ENCODE measurements around the gene PRMT9. TPM values are rescaled to one million over a fixed set of nuclear protein-coding genes. Genes with fewer than 3 reads are reported as not detected.
A peak's percentile ranks its signal among the peaks of the same experiment; 100 is the strongest.

The PRMT9 gene
- total and polyA plus RNA-seq, 2 experiments from 2014 or later = 6.0 to 8.6 TPM

DNA sequence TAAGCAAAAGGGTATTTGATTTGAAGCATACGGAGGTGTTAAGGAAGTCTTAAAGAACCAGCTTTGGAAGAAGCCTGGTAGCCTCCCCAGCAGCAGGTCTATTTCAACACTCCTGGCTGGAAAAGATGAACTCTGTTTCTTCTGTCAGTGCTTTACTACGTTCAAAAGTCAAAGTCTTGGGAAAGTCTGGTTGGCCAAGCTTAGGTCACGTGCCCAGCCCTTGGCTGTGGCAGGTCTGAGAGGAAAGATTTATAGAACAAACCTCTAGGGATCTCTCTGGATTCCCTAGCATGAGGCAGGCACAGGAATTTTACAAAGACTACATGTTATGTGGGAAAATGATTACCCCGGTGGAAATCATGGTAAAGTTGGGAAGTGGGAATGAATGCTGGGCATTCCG is 39.4 kb upstream of the PRMT9 start:
- no peak overlapping the region for H3K4me2 ChIP-seq (ENCODE audit: unreplicated experiment)
- TF ChIP-seq EZH2phosphoT487 (IDR thresholded peaks at IDR 0.05; ENCODE audit: insufficient read depth, low read depth) = no peak
- TF ChIP-seq EZH2 (IDR thresholded peaks at IDR 0.05; ENCODE audit: insufficient read depth, poor library complexity, severe bottlenecking) = no peak
- H3K9ac ChIP-seq = no peak overlapping the region
- peaks cover 24% of the 10 kb centered on the region for H3F3A ChIP-seq (ENCODE audit: insufficient read depth)
- in situ Hi-C loops (cut with MboI) = no loop called here
- WGBS, 2 experiments (ENCODE audit: low coverage in 1 of 2, low lambda C conversion rate in 2 of 2, missing lambda C conversion rate in 2 of 2) = 54 to 65% methylated on average over 5 of the region's 5 CpGs
- no peaks in the 10 kb centered on the region for H3K36me3 ChIP-seq (ENCODE audit: low read depth)
- no peaks in the 10 kb centered on the region for H3K27me3 ChIP-seq (replicated peaks; ENCODE audit: insufficient read depth)
- peak; percentile 17 for DNase-seq
- H3K9me3 ChIP-seq (ENCODE audit: low read depth) = no peaks in the 10 kb centered on the region
- no peaks in the 10 kb centered on the region for H3K9me2 ChIP-seq (ENCODE audit: insufficient read depth)
- H4K20me1 ChIP-seq (ENCODE audit: insufficient read depth) = no peaks in the 10 kb centered on the region
- H3K79me2 ChIP-seq (ENCODE audit: insufficient read depth) = no peaks in the 10 kb centered on the region
- H3K27ac ChIP-seq = no peak overlapping the region
- peaks cover 6% of the 10 kb centered on the region for H3K4me1 ChIP-seq (ENCODE audit: insufficient read depth)
- H3K4me3 ChIP-seq = no peak overlapping the region
- no peak overlapping the region for H2AFZ ChIP-seq

DNA sequence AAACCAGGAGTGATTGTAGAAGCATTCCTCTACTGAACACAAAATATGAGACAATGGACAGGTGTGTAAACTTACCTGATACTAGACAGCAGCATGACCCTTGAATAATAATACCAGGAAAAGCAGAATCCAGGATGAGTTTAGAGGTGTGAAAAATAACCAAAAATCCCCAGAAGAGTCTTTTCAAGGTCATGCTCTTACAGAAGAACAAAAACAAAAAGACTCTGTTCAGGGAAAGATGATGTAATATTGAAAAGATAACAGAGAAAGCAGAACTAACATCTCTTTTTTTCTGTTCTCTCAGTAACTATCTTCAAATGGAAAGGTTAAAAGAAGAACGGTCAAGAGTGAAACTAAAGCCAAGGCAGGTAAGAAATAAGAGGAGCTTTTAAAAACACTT is 33.9 kb upstream of the PRMT9 start:
- Histone ChIP-seq H3K27ac (no peak overlapping the region), H3K4me3 (no peak overlapping the region), H3K4me2 (ENCODE audit: unreplicated experiment) (no peak overlapping the region), H3K4me1 (ENCODE audit: insufficient read depth) (peaks cover 9% of the 10 kb centered on the region), H3K9me3 (ENCODE audit: low read depth) (no peaks in the 10 kb centered on the region), H3K36me3 (ENCODE audit: low read depth) (no peaks in the 10 kb centered on the region), H3F3A (ENCODE audit: insufficient read depth) (peaks cover 12% of the 10 kb centered on the region; the same call in 1 of the 2 replicates), H4K20me1 (ENCODE audit: insufficient read depth) (no peaks in the 10 kb centered on the region), H3K9me2 (ENCODE audit: insufficient read depth) (no peaks in the 10 kb centered on the region), H3K9ac (no peak overlapping the region), H3K27me3 (replicated peaks; ENCODE audit: insufficient read depth) (no peaks in the 10 kb centered on the region), H2AFZ (no peak overlapping the region), H3K79me2 (ENCODE audit: insufficient read depth) (no peaks in the 10 kb centered on the region)
- in situ Hi-C loops (cut with MboI) = no loop called here
- DNase-seq = no peak
- TF ChIP-seq EZH2 (IDR thresholded peaks at IDR 0.05; ENCODE audit: insufficient read depth, poor library complexity, severe bottlenecking) (no peak), EZH2phosphoT487 (IDR thresholded peaks at IDR 0.05; ENCODE audit: insufficient read depth, low read depth) (no peak)
- 88 to 92% methylated on average over 1 of the region's 1 CpG for WGBS, 2 experiments (ENCODE audit: low coverage in 1 of 2, low lambda C conversion rate in 2 of 2, missing lambda C conversion rate in 2 of 2)

DNA sequence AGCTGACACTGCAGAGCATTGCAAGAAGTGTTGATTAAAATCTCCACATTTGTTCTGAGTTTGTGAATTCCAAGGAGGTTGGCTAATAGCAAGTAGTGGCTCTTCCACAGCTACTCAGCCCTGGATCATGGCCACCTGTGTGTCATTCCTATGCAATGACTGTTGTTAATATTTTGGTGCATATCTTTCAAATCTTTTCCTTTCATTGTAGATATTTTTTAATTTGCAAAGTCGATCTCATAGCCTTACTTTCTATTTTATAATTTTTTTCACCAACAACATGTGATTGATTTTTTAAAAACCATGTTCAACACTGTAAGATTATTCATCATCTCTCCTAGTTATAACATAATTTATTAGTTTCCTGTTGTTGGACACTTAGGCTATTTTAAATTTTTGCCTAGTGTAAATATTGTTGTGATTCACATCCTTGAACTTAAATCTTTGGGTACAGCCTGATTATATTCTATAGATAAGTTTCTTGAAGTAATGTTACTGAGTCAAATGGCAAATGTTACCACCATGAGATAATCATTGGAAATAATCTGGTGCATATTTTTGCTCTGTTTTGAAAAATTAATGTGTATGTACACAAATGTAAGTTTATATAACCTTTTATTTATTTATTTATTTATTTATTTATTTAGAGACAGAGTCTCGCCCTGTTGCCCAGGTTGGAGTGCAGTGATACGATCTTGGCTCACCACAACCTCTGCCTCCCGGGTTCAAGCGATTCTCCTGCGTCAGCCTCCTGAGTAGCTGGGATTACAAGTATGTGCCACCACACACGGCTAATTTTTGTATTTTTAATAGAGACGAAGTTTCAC is 30.8 kb upstream of the PRMT9 start:
- H3K4me1 ChIP-seq (ENCODE audit: insufficient read depth) = peaks cover 9% of the 10 kb centered on the region
- no peak overlapping the region for H3K9ac ChIP-seq
- H3K9me3 ChIP-seq (ENCODE audit: low read depth) = no peaks in the 10 kb centered on the region
- peak overlapping the region; percentile 57 for H3K4me2 ChIP-seq (ENCODE audit: unreplicated experiment)
- 82 to 85% methylated on average over 8 of the region's 8 CpGs for WGBS, 2 experiments (ENCODE audit: low coverage in 1 of 2, low lambda C conversion rate in 2 of 2, missing lambda C conversion rate in 2 of 2)
- no peaks in the 10 kb centered on the region for H3K27me3 ChIP-seq (replicated peaks; ENCODE audit: insufficient read depth)
- peaks cover 12% of the 10 kb centered on the region; the same call in 1 of the 2 replicates for H3F3A ChIP-seq (ENCODE audit: insufficient read depth)
- TF ChIP-seq EZH2 (IDR thresholded peaks at IDR 0.05; ENCODE audit: insufficient read depth, poor library complexity, severe bottlenecking) (no peak), EZH2phosphoT487 (IDR thresholded peaks at IDR 0.05; ENCODE audit: insufficient read depth, low read depth) (no peak)
- no peaks in the 10 kb centered on the region for H3K79me2 ChIP-seq (ENCODE audit: insufficient read depth)
- H3K9me2 ChIP-seq (ENCODE audit: insufficient read depth) = no peaks in the 10 kb centered on the region
- H4K20me1 ChIP-seq (ENCODE audit: insufficient read depth) = no peaks in the 10 kb centered on the region
- peak overlapping the region; percentile 35 for H3K4me3 ChIP-seq
- no peaks in the 10 kb centered on the region for H3K36me3 ChIP-seq (ENCODE audit: low read depth)
- peak; percentile 92 for DNase-seq
- in situ Hi-C loops (cut with MboI) = no loop called here
- 0 out of 2 replicates have a peak overlapping the region, but pooled peaks have one; percentile 13 for H3K27ac ChIP-seq
- no peak overlapping the region for H2AFZ ChIP-seq

DNA sequence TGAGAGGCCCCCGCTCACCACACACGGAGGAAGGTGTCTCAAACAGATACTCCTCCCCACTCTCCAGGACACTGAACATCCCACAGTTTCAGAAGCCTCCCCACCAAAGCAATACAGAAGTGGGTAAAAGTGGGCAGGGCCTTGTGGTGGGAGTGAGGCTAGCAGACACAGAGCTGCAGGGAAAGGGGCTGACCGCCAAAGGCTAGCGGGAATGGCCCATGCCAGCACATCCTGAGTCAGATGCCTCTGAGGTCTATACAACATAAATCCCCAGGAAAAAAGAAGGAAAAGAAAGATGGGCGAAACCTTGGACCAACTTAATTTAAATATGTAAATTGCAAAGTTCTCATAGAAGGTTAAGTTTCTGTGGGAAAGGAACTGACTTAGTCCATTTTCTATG is 26.0 kb upstream of the PRMT9 start:
- H3K36me3 ChIP-seq (ENCODE audit: low read depth) = no peaks in the 10 kb centered on the region
- H3K79me2 ChIP-seq (ENCODE audit: insufficient read depth) = no peaks in the 10 kb centered on the region
- H3K9me3 ChIP-seq (ENCODE audit: low read depth) = no peaks in the 10 kb centered on the region
- H3K27ac ChIP-seq = no peak overlapping the region
- in situ Hi-C loops (cut with MboI) = loop anchor here (5.0 kb wide), 1 partner anchor 157 kb away; no protein-coding TSS in a partner anchor
- peaks cover 9% of the 10 kb centered on the region for H3K4me1 ChIP-seq (ENCODE audit: insufficient read depth)
- H3K4me3 ChIP-seq = no peak overlapping the region
- peaks cover 12% of the 10 kb centered on the region; the same call in 1 of the 2 replicates for H3F3A ChIP-seq (ENCODE audit: insufficient read depth)
- H4K20me1 ChIP-seq (ENCODE audit: insufficient read depth) = no peaks in the 10 kb centered on the region
- 89 to 96% methylated on average over 5 of the region's 5 CpGs for WGBS, 2 experiments (ENCODE audit: low coverage in 1 of 2, low lambda C conversion rate in 2 of 2, missing lambda C conversion rate in 2 of 2)
- H3K27me3 ChIP-seq (replicated peaks; ENCODE audit: insufficient read depth) = no peaks in the 10 kb centered on the region
- H2AFZ ChIP-seq = no peak overlapping the region
- no peaks in the 10 kb centered on the region for H3K9me2 ChIP-seq (ENCODE audit: insufficient read depth)
- no peak for TF ChIP-seq EZH2 (IDR thresholded peaks at IDR 0.05; ENCODE audit: insufficient read depth, poor library complexity, severe bottlenecking)
- TF ChIP-seq EZH2phosphoT487 (IDR thresholded peaks at IDR 0.05; ENCODE audit: insufficient read depth, low read depth) = no peak
- H3K4me2 ChIP-seq (ENCODE audit: unreplicated experiment) = no peak overlapping the region
- H3K9ac ChIP-seq = no peak overlapping the region
- DNase-seq = peak; percentile 36
